Upper lobe of left lung (tissue), 4 donors: ENCODE measurements around the gene MYO9A.

Experiments used
- POLR2A ChIP-seq, 4 donors: fragments of 450-650 bp; IDR thresholded peaks; one replicate each; pipeline ENCODE4 v1.5.1; 2016 to 2017; ENCODE audit warnings: antibody characterized with exemption in 4 of 4, mild to moderate bottlenecking in 2 of 4
- POLR2AphosphoS5 ChIP-seq, 2 donors: sonication (generic); formaldehyde crosslinking; IDR thresholded peaks; one replicate each; pipeline ENCODE4 v1.5.1; 2017; ENCODE audit warnings: antibody characterized with exemption in 2 of 2
- TF ChIP-seq, protein P1 (sequence below), 6 experiments: fragments of 450-650 bp in 4 of 6; fragments of 200-600 bp in 2 of 6; sonication (generic) in 2 of 6; IDR thresholded peaks; one replicate each; pipeline ENCODE4 v1.5.1; 2016 to 2019; ENCODE audit warnings: antibody characterized with exemption in 6 of 6

DNA sequence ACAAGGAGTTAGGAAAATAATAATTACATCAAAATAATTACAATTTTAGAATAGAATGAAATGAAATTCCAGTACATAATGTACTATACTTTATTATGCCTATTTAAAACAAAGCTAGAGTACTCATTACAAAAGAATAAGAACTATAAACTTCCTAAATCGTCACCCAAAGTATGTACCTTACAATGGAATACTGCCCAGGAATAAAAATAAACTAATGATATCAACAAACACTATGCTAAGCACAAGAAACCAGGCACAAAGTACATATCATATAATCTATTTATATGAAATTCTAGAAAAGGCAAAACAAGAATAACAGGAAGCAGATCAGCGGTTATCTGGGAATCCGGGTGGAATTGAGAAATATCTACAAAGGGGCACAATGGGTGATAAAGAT, 84.7 kb downstream of the MYO9A start:
- TF ChIP-seq, protein P1, sequence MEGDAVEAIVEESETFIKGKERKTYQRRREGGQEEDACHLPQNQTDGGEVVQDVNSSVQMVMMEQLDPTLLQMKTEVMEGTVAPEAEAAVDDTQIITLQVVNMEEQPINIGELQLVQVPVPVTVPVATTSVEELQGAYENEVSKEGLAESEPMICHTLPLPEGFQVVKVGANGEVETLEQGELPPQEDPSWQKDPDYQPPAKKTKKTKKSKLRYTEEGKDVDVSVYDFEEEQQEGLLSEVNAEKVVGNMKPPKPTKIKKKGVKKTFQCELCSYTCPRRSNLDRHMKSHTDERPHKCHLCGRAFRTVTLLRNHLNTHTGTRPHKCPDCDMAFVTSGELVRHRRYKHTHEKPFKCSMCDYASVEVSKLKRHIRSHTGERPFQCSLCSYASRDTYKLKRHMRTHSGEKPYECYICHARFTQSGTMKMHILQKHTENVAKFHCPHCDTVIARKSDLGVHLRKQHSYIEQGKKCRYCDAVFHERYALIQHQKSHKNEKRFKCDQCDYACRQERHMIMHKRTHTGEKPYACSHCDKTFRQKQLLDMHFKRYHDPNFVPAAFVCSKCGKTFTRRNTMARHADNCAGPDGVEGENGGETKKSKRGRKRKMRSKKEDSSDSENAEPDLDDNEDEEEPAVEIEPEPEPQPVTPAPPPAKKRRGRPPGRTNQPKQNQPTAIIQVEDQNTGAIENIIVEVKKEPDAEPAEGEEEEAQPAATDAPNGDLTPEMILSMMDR (IDR thresholded peaks at IDR 0.05), result no peak
- TF ChIP-seq POLR2A (IDR thresholded peaks at IDR 0.05), result no peak
- no peak for TF ChIP-seq POLR2AphosphoS5 (IDR thresholded peaks at IDR 0.05)
